ENCODE data around the gene SPATA24.
"Not testable (repeated sequence)": the region's sequence is repeated elsewhere in the genome, so short reads cannot be mapped to it uniquely, and the experiment has no call there.

SPATA24 gene

DNA sequence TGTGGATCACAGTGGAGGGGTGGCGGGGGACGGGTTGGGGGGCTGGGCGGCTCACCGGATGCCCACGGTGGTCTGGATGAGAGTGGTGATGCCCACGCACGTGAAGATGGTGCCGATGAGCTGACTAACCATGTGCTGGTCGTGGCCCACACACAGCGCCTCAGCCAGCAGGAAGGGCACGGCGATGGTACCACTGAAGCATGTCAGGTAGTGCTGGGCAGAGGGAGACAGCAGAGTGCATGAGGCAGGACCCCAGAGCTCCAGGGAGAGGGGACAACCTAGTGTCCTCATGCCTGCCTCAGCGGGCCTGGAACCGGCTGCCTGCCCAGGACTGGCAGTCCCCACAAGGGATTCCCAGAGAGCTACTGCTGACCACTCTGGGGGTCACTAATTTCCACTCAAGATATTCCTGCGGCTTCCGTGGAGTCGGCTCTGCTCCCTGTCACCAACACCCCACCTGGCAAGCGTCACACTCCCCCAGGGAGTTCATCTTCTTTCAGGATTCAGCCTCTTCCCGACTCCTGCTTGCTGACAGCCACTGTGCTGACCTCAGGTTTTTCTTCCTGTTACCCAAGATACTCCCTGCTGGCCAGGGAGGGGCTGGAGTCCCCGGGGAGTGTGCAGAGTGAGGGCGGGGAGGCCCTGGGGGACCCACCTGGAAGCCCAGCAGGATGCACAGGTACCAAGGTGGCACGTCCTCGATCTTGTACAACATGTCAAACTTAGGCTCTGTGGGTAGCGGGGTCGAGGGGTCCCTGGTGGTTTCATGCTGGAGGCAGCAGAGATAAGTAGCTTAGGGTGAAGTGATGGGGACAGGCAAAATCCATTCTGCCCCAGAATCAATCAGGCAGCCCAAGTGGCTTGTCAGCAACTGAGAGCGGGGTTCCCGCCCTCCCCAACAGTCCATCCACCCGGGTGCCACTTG, 21.8 kb downstream of the SPATA24 start:
- DNase-seq = no peak

DNA sequence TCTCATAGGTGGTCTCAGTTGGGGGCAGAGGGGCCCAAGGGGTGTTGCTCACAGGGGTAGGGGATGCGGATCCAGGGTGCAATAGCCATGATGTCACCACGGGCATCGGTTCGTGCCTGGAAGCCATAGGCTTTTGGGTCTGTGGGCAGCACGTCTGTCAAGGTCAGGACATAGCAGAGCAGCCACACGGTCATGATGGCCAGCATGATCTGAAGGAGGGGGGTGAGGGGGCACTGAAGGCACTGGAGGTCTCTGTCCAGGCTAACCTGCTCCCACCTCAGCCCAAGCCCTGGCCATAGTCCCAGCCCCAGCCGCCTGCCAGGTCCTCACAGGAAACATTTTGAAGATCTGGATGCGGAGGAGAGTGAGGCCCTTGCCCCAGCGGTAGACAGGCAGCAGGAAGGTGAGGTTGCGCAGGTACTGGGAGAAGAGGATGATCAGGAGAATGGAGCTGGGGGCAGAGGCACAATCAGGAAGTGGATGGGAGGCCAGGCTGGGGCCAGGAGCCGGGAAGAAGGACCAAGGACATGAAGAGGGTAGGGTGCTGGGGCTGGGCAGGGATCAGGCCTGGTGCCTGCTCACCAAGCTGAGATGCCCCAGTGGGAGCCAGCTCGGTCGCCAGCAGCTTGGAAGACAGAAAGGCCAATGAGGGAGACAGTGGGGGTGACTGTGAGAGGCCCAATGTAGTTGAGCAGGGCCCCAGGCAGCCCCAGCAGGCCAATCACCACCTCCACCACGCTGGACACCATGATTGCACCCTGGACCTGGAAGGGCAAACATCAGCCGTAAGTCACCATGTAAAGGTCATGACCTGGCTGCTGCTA, 24.1 kb downstream of the SPATA24 start:
- no peak for DNase-seq

DNA sequence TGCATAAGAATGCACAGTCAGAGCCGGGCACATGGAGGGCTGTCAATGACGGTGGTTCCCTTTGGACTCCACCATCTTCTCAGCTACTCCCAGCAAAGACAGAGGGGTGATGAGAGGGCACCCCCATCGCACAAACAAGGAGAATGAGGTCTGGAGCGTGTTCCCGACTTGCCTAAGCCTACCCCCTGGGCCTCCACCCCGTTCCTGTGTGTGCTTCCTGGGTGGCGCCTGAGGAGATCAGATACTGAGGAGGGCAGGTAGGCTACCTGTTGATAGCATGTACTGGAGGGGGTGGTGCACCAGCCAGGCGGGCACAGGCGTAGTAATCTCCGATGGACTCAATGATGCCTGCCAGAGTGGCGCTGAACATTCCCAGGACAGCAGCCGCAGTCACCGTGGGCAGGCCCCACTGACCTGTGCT, 24.9 kb downstream of the SPATA24 start:
- DNase-seq = no peak

DNA sequence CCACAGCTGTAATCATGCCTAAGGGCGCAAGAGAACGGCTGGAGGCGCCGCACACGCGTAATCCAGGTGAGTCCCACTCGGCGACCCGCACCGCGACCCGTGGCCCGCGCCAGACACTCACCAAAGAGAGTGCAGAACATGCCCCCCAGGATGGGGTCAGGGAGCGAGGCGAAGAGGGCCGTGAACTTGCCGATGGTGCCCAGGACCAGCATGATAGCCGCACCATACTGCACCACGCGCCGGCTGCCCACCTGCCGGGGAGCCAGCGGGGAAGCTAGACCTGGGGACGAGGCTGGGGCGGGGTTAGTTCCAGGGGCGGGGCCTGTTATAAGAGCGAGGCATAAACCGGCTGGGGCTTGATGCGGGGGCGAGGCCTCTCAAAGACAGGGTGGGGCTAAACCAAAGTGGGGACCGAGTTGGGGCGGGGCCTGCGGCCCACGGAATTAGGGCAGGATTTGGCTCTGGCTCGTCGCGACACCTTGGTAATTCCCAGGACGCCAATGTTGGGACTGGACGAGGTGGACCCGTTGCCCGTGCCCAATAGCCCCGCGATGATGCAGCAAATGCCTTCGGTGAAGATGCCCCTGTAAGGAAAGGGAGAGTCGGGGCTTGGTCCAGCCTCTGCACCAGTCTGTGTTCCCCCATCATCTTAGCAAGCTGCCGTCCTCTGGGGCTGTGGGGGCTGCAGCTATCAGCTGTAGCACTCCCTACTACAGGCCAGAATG, 25.6 kb downstream of the SPATA24 start:
- no peak for DNase-seq

DNA sequence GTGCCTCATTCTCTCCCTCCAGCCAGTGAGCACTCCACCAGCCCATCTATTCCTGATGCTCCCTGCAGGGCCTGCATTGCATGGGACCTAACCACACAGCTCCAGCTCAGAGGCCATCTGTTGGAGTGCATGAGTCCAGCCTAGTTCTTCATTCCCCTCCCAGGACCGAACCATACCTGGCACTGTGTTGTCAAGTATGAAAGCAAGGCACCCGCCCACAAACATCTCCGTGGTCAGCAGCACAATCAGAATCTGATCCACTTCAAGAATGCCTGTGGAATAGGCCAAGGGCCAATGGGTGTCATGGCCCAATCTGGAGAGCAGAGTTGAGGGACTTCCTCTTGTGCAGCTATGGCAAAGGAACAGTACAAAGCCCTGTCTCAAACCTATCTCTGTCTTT, 26.7 kb downstream of the SPATA24 start:
- no peak for DNase-seq

DNA sequence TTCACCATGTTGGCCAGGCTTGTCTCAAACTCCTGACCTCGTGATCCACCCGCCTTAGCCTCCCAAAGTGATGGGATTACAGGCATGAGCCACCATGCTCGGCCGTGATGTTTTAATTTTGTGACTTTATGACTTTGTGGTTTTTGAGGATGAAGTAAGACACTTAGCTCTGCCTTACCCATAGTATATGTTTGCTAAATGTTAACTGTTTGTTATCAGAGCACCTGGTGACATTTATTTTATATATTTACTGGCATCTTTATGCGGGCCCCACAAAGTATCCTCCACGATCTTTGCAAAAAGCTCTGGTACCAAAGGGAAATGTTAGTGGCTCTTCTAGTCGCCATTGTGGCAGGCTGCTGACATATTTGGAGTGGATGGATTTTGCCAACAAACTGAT, 27.5 kb downstream of the SPATA24 start:
- no peak for DNase-seq

DNA sequence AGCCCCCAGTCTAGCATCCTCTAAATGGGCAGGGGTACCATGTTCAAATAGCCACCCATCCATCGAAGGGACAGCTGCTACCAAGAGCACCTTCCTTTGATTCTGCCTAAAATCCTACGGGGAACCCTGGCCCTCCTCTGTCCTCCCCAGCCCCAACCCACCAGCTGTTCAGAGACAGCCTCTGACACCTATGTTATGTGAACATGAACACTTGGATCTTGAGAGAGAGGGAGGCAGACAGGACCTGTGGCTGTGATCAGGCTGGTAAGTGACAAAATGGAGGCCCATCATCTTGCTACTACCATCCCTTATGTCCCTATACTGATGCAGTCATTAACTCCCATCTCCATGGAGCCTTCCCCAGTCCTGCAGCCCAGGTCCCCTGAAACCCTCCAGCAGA, 29.0 kb downstream of the SPATA24 start:
- no peak for DNase-seq

DNA sequence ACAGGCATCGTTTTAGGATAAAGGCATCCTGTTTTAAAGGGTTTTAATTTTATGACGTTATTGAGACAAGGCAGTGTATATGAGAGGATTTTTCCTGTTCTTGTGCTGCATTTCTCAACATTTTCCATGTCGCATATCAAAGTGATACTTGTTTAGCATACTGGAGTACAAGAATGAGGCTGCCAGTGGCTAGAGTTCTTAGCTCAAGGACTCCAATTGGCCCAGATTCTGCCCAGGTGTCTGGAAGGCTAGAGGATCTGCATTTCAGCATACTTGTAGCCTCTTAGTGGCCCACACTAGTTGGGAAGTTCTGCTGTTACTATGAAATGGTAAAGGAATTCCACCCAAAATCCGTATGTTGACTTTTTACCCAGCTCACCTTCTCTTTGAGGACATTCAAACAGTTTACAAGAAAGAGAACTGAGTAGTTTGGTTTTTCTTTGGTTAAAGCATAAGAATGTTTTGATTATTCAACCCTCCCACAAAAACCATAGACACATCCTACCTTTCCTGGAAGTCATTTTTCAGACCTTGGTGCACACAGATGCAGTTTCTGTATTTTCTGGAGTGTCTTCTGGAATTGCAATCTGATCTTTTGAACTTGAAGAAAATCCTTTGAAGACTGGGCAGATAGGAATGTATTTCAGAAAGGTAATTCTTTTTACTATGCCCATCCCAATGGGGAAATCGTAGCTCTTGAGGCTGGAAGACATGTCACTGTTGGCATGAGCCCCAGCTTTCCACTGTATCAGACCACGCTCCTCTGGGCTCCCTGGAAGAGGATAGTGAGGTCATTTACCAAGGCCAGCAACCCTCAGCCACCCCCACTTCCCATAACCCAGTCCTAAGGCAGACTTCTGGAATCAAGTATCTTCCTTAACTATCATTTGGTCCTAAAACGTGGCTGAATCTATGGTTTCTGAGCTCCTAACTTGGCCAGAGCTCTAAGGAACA, 32.1 kb downstream of the SPATA24 start:
- no peak for DNase-seq

DNA sequence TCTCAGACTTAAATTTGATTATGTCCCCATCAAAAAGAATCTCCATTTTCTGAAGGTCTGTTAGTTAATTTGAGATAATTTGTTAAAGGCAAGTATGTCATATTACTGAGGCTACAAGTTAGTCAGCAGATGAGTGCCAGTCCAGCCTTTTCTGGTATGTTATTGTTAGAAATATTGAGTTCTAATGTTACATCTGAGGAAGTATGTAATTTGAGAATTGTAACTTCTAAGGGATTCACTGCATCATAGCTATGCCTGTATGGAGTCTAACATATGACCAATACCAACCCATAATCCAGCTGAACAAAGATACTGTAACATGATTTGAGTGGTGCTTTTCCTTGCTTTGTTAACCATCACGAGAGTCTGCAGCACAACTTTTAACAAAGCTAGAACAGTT, 34.7 kb downstream of the SPATA24 start:
- DNase-seq = no peak

DNA sequence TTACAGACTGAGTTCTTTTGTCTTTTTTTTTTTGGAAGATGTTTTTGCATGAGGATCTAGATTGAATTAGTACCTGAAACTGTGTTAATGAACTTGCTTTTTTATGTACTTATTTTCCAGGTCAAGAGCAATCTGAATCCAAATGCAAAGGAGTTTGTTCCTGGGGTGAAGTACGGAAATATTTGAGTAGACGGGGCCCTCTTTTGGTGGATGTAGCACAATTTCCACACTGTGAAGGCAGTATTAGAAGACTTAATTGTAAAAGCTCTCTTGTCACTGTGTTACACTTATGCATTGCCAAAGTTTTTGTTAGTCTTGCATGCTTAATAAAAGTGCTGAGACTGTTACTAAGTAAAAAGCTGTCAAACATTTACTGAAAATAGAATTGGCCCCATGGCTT, 35.3 kb downstream of the SPATA24 start:
- DNase-seq = no peak

DNA sequence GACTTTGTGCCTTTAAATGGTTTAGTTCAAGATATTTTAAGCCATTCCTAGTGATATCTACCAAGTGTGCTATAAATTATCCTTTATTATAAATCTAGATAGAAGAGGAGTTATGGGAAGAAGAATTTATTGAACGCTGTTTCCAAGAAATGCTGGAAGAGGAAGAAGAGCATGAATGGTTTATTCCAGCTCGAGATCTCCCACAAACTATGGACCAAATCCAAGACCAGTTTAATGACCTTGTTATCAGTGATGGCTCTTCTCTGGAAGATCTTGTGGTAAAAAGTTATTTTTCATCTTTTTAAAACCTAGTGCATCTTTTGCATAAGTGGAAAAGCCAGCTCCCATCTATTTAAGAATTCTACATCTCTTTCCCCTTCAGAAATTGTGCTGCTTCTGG, 39.4 kb downstream of the SPATA24 start:
- no peak for DNase-seq

DNA sequence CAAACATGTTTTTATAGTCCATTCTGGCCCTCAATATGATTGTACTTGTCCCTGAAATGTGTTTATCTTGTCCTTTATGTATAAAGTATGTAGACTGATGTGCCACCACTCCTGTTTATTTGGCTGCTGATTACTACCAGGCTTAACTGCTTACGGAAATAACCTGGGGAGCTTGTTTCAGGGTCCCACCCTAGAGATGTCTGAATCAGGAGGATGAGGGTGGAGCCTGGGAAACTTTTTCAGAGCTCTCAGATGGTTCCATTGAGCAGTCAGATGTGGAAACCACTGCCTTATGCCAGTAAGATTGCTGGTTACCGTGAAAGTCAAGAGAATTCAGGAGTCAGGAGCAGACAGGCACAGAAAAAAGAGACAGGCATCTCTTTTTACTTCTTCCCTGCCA, 40.0 kb downstream of the SPATA24 start:
- no peak for DNase-seq

DNA sequence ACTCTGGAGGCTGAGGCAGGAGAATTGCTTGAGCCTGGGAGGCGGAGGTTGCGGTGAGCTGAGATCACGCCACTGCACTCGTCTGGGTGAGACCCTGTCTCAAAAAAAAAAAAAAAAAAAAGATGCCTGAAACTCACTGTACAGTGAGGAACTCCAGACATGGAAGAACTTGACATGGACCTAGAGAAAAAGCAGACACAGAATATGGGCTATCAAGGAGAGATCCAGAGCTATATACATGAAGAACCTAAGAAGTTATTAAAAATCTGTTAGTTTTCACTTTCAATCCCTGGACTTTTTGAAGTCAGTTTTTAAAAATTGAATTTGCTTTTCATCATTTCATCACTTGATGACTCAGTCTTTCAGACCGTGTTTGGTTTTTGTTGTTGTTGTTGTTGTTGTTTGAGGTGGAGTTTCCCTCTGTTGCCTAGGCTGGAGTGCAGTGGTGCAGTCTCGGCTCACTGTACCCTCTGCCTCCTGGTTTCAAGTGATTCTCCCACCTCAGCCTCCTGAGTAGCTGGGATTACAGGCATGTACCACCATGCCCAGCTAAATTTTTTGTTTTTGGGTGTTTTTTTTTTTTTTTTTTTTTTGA, 42.0 kb downstream of the SPATA24 start:
- DNase-seq = no peak

DNA sequence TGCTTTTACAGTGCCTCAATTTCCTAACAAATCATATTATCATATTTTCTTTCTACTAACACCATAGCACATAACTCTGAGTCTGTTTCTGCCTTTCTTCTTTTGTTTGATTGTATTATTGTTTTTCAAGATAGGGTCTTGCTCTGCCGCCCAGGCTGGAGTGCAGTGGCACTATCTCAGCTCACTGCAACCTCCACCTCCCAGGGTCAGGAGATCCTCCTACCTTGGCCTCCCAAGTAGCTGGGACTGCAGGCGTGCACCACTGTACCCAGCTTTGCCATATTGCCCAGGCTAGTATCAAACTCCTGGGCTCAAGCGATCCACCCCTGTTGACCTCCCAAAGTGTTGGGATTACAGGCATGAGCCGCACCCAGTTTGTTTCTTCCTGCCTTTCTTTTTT, 43.5 kb downstream of the SPATA24 start:
- DNase-seq = no peak

DNA sequence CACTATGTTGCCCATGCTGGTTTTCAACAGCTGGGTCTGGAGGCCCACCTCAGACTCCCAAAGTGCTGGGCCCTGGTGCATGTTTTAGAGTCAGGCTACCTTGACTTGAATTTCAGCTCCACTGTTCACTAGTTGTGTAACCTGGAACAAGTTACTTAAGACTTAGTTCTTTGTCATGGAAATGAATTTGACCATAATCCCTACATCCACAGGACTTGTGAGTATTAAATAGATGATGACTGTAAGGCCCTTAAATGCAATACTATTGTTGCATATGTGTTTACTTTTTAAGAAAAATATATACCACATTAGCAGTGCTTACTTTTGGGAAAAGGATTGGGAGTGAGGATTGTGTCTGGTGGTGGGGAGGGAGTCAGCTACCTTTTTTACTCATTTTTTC, 45.8 kb downstream of the SPATA24 start:
- DNase-seq = no peak

DNA sequence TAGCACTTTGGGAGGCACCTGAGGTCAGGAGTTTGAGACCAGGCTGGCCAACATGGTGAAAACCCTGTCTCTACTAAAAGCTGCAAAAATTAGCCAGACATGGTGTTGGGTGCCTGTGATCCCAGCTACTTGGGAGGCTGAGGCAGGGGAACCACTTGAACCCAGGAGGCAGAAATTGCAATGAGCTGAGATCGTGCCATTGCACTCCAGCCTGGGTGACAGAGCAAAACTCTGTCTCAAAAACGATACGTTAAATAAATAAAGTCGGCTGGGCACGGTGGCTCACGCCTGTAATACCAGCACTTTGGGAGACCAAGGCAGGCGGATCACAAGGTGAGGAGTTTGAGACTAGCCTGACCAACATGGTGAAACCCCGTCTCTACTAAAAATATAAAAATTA, 48.0 kb downstream of the SPATA24 start:
- not testable (repeated sequence) for DNase-seq

DNA sequence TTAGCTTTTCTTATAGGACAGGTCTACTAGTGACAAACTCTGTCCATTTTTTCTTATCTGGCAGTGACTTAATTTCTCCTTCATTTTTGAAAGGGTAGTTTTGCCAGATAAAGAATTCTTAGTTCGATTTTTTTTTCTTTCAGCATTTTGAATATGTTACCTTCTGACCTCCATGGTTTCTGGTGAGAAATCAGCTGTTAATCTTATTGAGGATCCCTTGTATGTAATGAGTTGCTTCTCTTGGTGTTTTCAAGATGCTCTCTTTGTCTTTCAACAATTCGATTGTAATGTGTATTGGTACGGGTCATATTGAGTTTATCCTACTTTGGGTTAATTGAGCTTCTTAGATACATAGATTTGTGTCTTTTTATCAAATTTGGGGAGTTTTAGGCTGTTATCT, 49.7 kb downstream of the SPATA24 start:
- DNase-seq = no peak

DNA sequence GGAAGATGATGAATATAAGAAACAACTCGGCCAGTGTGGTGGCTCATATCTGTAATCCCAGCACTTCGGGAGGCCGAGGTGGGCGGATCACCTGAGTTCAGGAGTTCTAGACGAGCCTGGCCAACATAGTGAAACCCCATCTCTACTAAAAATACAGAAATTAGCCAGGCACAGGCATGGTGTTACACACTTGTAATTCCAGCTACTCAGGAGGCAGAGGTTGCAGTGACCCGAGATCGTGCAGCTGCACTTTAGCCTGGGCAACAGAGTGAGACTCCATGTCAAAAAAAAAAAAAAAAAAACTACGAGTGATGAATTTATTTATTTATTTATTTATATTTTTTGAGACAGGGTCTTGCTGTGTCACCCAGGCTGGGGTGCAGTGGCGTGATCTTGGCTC, 56.0 kb downstream of the SPATA24 start:
- not testable (repeated sequence) for DNase-seq

All from NCI-H2029 treated with DMSO at 0.1 percent for 48 hours (cell line).